IPS-20b (cell line): ENCODE data around the gene EDEM1.

ENCODE experiments used
- H3K27ac ChIP-seq: one replicate; pipeline ENCODE4 v1.5.1; 2013; ENCODE audit warnings: low read length
- H3K27me3 ChIP-seq: 2 replicates; pipeline ENCODE4 v1.6.1; 2013; ENCODE audit warnings: mild to moderate bottlenecking, low read length, inconsistent platforms; ENCODE audit not compliant: insufficient read depth
- H3K36me3 ChIP-seq: 2 replicates; pipeline ENCODE4 v1.6.1; 2013; ENCODE audit warnings: low read depth, mild to moderate bottlenecking, inconsistent platforms, low read length, moderate library complexity; ENCODE audit not compliant: insufficient read depth
- H3K4me1 ChIP-seq: 2 replicates; pipeline ENCODE4 v1.6.1; 2013; ENCODE audit warnings: mild to moderate bottlenecking, control low read depth, inconsistent platforms, low read length, moderate library complexity; ENCODE audit not compliant: insufficient read depth
- H3K4me3 ChIP-seq: 2 replicates; pipeline ENCODE4 v1.5.1; 2013; ENCODE audit warnings: mild to moderate bottlenecking, low read length, inconsistent platforms
- H3K9ac ChIP-seq: 2 replicates; pipeline ENCODE4 v1.6.1; 2013; ENCODE audit warnings: low read depth, mild to moderate bottlenecking, inconsistent platforms, low read length, moderate library complexity
- H3K9me3 ChIP-seq: 2 replicates; pipeline ENCODE4 v1.6.1; 2013; ENCODE audit warnings: mild to moderate bottlenecking, low read depth, low read length, inconsistent platforms; ENCODE audit not compliant: insufficient read depth

The EDEM1 gene

GRCh38 chr3:5205165-5205941, 17.8 kb downstream of the EDEM1 start:
- H3K9me3 ChIP-seq = no peaks in the 10 kb centered on the region
- H3K9ac ChIP-seq = no peak overlapping the region
- H3K4me1 ChIP-seq = no peaks in the 10 kb centered on the region
- H3K27ac ChIP-seq = no peak overlapping the region
- H3K36me3 ChIP-seq = peaks cover 92% of the 10 kb centered on the region
- no peak overlapping the region for H3K4me3 ChIP-seq
- H3K27me3 ChIP-seq = no peaks in the 10 kb centered on the region

GRCh38 chr3:5210926-5211325, 23.4 kb downstream of the EDEM1 start:
- Histone ChIP-seq H3K9me3 (no peaks in the 10 kb centered on the region), H3K9ac (no peak overlapping the region), H3K4me1 (peaks cover 18% of the 10 kb centered on the region; the same call in 1 of the 2 replicates), H3K27ac (no peak overlapping the region), H3K4me3 (no peak overlapping the region), H3K27me3 (no peaks in the 10 kb centered on the region), H3K36me3 (peaks cover 86% of the 10 kb centered on the region)

GRCh38 chr3:5212628-5213573, 25.4 kb downstream of the EDEM1 start:
- peaks cover 20% of the 10 kb centered on the region; the same call in 1 of the 2 replicates for H3K4me1 ChIP-seq
- H3K27me3 ChIP-seq = no peaks in the 10 kb centered on the region
- H3K4me3 ChIP-seq = peak overlapping the region; percentile 32; the same call in 1 of the 2 replicates
- H3K9me3 ChIP-seq = no peaks in the 10 kb centered on the region
- peaks cover 82% of the 10 kb centered on the region for H3K36me3 ChIP-seq
- H3K9ac ChIP-seq = peak overlapping the region; percentile 30; the same call in 1 of the 2 replicates
- peak overlapping the region; percentile 57 for H3K27ac ChIP-seq

GRCh38 chr3:5213574-5213966, 26.1 kb downstream of the EDEM1 start:
- H3K27me3 ChIP-seq = no peaks in the 10 kb centered on the region
- H3K9me3 ChIP-seq = no peaks in the 10 kb centered on the region
- peak overlapping the region; percentile 39; the same call in 1 of the 2 replicates for H3K4me3 ChIP-seq
- peak overlapping the region; percentile 68 for H3K27ac ChIP-seq
- peaks cover 75% of the 10 kb centered on the region for H3K36me3 ChIP-seq
- peak overlapping the region; percentile 54; the same call in 1 of the 2 replicates for H3K9ac ChIP-seq
- peaks cover 26% of the 10 kb centered on the region; the same call in 1 of the 2 replicates for H3K4me1 ChIP-seq

GRCh38 chr3:5214352-5214751, 26.8 kb downstream of the EDEM1 start:
- H3K27ac ChIP-seq = peak overlapping the region; percentile 68
- H3K4me3 ChIP-seq = no peak overlapping the region
- peaks cover 34% of the 10 kb centered on the region; the same call in 1 of the 2 replicates for H3K4me1 ChIP-seq
- H3K27me3 ChIP-seq = no peaks in the 10 kb centered on the region
- peak overlapping the region; percentile 54; the same call in 1 of the 2 replicates for H3K9ac ChIP-seq
- H3K9me3 ChIP-seq = no peaks in the 10 kb centered on the region
- H3K36me3 ChIP-seq = peaks cover 68% of the 10 kb centered on the region

GRCh38 chr3:5217824-5218595, 30.5 kb downstream of the EDEM1 start:
- Histone ChIP-seq H3K4me3 (no peak overlapping the region), H3K9ac (peak overlapping the region; percentile 20; the same call in 1 of the 2 replicates), H3K27ac (no peak overlapping the region), H3K36me3 (peaks cover 37% of the 10 kb centered on the region), H3K9me3 (no peaks in the 10 kb centered on the region), H3K4me1 (peaks cover 42% of the 10 kb centered on the region; the same call in 1 of the 2 replicates), H3K27me3 (no peaks in the 10 kb centered on the region)

GRCh38 chr3:5218815-5219214, 31.3 kb downstream of the EDEM1 start:
- no peak overlapping the region for H3K27ac ChIP-seq
- no peaks in the 10 kb centered on the region for H3K27me3 ChIP-seq
- peak overlapping the region; percentile 25; the same call in 1 of the 2 replicates for H3K4me3 ChIP-seq
- peaks cover 36% of the 10 kb centered on the region; the same call in 1 of the 2 replicates for H3K4me1 ChIP-seq
- H3K9me3 ChIP-seq = no peaks in the 10 kb centered on the region
- H3K36me3 ChIP-seq = peaks cover 35% of the 10 kb centered on the region
- peak overlapping the region; percentile 20; the same call in 1 of the 2 replicates for H3K9ac ChIP-seq

GRCh38 chr3:5219216-5219615, 31.7 kb downstream of the EDEM1 start:
- Histone ChIP-seq H3K36me3 (peaks cover 32% of the 10 kb centered on the region), H3K27me3 (no peaks in the 10 kb centered on the region), H3K4me1 (peaks cover 32% of the 10 kb centered on the region; the same call in 1 of the 2 replicates), H3K9me3 (no peaks in the 10 kb centered on the region), H3K4me3 (peak overlapping the region; percentile 25; the same call in 1 of the 2 replicates), H3K27ac (no peak overlapping the region), H3K9ac (peak overlapping the region; percentile 20; the same call in 1 of the 2 replicates)

- 0 out of 2 replicates have a peak overlapping the region, but pooled peaks have one; percentile 45 for H3K9ac ChIP-seq
- peak overlapping the region; percentile 71 for H3K27ac ChIP-seq
- no peak overlapping the region for H3K4me3 ChIP-seq
- no peaks in the 10 kb centered on the region for H3K27me3 ChIP-seq
- H3K4me1 ChIP-seq = peaks cover 29% of the 10 kb centered on the region; the same call in 1 of the 2 replicates
- no peaks in the 10 kb centered on the region for H3K9me3 ChIP-seq
- peaks cover 22% of the 10 kb centered on the region for H3K36me3 ChIP-seq
Observed at GRCh38 chr3:5220193-5220592, 32.7 kb downstream of the EDEM1 start.

- H3K36me3 ChIP-seq = peaks cover 16% of the 10 kb centered on the region
- no peak overlapping the region for H3K9ac ChIP-seq
- no peaks in the 10 kb centered on the region for H3K9me3 ChIP-seq
- no peak overlapping the region for H3K27ac ChIP-seq
- H3K27me3 ChIP-seq = no peaks in the 10 kb centered on the region
- H3K4me1 ChIP-seq = peaks cover 29% of the 10 kb centered on the region; the same call in 1 of the 2 replicates
- H3K4me3 ChIP-seq = no peak overlapping the region
Observed at GRCh38 chr3:5220667-5221431, 33.3 kb downstream of the EDEM1 start.
